Stimulated activated naive CD4-positive, alpha-beta T cell treated with Interleukin-2 at 50 U/mL for 16 hours (primary cell): Measurements from ENCODE around the gene KCNQ1.

Experiments used
- DNase-seq: peaks from one replicate; lab custom pipeline; 2025; lab: John Stamatoyannopoulos, UW

Gene KCNQ1

DNA sequence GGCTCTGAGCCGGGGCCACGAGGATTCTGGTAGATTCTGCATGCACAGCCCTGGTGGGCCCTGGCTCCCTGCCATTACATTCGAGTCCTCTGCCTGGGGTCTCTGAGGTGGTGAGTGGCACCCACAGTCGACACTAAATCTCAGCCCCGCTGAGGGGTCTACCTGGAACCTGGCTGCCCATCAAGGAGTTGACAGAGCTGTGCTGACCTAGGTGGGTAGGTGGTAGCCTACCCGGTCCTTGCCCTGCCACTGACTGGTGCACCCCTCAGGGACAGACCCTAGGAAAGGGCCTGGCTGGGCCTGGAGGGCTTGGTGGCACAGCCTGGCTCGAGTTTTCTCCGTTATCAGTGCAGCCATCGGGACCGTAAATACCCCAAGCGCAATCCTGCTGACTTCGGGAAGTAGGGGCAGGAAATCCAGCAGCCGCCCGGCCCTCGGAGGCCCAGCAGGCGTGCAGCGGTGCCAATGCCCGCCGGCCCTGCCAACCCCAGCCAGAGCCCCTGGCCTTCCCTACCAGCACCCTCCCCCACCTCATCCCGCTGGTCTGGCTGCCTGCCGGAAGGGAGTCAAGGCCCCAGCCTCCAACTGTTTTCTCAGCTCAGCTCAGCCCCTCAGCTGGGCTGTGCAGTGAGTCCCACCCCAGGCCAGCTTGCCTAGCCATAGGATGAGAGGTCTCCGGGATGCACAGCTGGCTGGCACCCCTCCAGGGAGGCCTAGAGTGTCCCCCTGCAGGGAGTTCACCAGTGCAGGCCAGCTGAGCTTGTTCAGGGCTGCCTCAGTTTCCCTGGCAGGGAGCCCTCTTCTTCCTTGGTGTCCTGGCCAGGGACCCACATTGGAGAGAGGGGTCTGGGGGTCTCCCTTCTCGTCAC, 335.4 kb downstream of the KCNQ1 start:
- no peak for DNase-seq

DNA sequence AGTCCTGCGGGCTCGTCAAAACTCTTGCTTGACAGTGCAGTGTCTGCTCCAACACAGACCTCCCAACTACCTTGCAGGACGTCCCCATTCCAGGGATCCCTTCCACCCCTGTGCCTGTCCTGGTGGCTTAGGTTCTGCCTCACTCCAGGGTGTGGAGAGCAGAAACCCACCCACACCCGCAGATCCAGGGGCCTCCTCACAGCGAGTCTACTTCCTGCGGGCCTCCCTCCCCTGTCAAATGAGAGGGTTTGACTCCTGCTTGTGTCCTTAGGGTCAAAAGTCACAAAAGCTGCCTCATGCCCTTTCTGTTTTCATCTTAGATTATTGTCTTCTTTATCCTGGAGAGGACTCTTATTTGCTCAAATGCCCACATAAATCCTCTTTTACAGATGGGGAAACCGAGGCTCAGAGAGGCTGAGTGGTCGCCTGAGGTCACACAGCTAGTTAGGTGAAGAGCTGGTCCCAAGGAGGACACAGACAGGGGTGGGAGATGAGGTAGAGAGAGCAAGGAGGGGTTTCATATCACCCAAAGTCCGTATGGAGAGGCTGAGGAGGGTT, 336.1 kb downstream of the KCNQ1 start:
- no peak for DNase-seq

GRCh38 chr11:2781408-2782274, 336.8 kb downstream of the KCNQ1 start:
- no peak for DNase-seq

DNA sequence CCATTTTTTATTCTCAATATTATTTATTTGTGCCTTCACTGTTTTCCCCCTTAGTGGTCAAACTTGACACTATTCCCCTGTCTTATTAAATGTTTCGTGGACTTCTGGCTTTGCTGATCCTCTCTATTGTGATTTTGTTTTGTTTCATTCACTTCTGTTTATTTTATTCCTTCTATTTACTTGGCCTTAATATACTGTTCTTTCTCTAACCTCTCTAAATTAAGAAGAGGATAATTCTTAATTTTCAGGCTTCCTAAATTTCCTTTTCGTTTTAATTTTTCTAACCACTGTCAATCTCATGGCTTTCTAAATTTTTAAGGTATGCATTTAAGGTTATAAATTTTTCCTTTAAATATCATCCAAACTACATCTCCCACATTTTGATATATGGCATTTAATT, 338.0 kb downstream of the KCNQ1 start:
- DNase-seq: no peak

GRCh38 chr11:2783536-2784082, 338.8 kb downstream of the KCNQ1 start:
- DNase-seq: no peak

- DNase-seq: no peak
Observed at GRCh38 chr11:2787816-2788167, 343.0 kb downstream of the KCNQ1 start.

GRCh38 chr11:2788168-2789071, 343.6 kb downstream of the KCNQ1 start:
- no peak for DNase-seq

GRCh38 chr11:2789331-2789730, 344.5 kb downstream of the KCNQ1 start:
- no peak for DNase-seq

GRCh38 chr11:2789791-2790567, 345.2 kb downstream of the KCNQ1 start:
- no peak for DNase-seq

GRCh38 chr11:2790568-2790921, 345.7 kb downstream of the KCNQ1 start:
- DNase-seq: no peak

GRCh38 chr11:2791139-2791520, 346.3 kb downstream of the KCNQ1 start:
- DNase-seq: no peak

GRCh38 chr11:2791521-2792380, 346.9 kb downstream of the KCNQ1 start:
- peak; percentile 5 for DNase-seq

DNA sequence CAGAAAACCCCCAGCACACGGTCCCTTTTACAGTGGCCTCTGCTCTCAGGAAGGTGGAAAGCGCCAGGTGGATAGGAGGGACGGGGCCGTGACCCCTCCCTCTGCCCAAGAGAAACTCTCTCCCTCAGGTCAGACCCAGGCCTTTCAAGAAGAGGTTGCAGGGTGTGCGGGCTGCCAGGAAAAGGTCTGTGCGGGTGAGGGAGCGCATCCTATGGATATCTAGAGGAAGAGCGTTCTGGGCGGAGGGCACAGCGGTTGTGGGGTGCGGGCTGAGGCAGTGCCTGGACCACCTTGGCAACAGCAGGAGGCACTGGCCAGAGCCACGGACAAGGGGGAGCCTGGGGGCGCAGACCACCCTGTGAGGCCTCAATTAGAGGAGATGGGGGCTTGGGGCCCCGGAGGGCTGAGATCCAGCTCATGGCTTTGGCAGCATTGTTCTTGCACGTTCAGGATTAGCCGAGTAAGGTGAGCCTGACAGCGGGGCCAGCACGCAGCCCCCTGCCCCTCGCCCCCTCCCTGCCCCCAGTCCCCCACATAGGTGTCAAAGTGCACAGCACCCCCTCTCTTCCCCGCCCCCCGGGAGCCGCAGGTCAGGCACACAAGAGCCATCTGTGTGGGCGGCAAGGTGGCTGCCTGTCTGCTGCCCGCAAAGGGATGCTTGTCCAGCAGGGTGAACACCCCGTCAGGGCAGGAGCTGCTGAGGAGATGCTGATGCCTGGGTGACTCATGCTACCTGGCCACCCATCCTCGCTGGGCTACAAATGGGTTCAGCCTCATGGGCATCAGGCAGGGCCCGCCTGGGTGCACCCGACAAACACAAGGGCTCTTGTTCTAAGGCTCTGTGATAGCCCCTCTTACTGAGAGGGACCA, 347.8 kb downstream of the KCNQ1 start:
- no peak for DNase-seq

GRCh38 chr11:2793701-2794045, 348.9 kb downstream of the KCNQ1 start:
- DNase-seq: no peak

GRCh38 chr11:2794046-2794967, 349.5 kb downstream of the KCNQ1 start:
- no peak for DNase-seq

- DNase-seq: no peak
Observed at GRCh38 chr11:2794968-2795322, 350.1 kb downstream of the KCNQ1 start.

- DNase-seq: no peak
Observed at GRCh38 chr11:2795491-2795991, 350.7 kb downstream of the KCNQ1 start.

DNA sequence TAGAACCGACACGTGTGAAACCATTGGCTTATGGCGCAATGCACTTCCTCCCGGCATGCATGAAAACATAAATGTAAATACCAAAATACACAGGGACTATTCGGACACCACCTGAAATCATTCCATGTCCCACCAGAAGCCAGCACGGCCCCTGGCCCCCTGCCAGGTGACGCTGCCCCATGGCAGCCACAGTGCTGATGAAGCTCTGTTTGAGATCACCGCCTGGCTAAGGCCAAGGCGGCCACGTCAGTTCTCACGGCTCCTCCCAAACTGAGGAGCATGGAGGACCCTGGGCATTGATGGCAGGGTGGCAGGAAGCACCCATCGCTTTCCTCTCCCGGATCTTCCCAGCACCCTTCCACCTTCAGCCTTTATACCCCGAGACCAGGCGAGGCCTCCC, 351.3 kb downstream of the KCNQ1 start:
- no peak for DNase-seq
